GM18909 (cell line): ENCODE data around the gene CORO7.
A peak's percentile ranks its signal among the peaks of the same experiment; 100 is the strongest.

Experiments
- ATAC-seq: cut with Tn5 transposase; IDR thresholded peaks from one replicate; pipeline ENCODE4 v1.9.1; 2021; ENCODE audit warnings: mild to moderate bottlenecking; ENCODE audit not compliant: unreplicated experiment, poor library complexity

CORO7 gene

DNA sequence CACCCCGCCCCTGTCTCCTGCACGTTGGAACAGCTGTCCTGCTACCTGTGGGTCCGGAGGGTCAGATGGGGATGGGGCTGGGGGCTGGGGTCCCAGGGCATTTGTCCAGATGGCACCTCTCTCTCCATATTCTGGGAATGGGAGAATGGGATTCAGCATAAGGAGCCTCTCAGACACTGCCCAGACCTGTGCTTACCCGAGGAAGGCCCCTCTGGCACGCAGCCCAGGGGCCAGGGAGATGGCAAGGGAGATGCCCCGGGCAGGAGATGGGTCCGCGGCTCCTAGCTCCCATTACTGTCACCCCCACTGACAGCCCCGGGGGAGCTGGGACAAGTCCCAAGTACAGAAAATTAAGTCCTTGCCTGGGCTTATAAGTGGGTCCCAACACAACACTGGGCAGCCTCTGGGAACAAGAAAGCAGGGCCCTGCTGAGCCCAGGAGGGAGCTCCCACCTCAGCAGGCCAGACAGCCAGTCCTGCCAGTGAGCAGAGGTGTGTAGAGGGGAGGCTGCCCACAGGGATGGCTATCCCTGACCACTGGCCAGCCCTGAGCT is 43.0 kb downstream of the CORO7 start:
- no peak for ATAC-seq

DNA sequence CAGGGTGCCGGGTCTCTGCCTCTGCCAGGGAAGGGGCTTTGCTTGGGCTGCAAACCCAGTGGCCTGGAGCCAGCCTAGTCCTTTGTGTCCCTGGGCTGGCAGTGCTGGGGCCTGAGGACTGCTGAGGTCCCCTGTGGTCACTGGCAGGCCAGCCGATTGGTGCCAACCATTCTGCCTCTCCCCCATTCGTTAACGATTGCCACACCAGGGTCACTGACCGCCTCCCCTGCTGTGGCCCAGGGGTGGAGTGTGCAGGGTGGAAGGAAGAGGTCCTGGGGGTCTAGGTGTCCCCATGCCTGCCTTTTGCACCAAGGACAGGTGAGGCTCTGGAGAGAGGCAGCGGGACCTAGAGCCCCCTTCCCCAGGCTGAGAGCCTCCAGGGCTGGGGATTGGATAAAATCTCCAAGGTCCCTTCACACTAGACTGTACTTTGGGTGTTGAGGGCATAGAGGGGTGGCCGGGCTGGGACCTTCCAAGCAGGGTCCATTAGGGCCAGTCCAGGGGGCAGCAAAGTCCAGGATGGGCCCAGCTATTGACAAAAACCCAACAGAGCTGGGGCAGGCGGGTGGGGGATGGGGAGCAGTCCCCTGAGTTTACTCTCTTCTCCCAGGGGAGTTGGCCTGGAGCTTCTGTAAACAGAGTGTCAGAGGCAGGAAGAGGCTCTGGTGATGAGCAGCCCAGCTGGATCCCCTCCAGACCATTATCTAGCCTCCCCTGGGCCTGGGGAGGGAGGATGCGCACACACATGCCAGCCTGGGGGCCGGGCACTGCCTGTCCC is 43.6 kb downstream of the CORO7 start:
- no peak for ATAC-seq

DNA sequence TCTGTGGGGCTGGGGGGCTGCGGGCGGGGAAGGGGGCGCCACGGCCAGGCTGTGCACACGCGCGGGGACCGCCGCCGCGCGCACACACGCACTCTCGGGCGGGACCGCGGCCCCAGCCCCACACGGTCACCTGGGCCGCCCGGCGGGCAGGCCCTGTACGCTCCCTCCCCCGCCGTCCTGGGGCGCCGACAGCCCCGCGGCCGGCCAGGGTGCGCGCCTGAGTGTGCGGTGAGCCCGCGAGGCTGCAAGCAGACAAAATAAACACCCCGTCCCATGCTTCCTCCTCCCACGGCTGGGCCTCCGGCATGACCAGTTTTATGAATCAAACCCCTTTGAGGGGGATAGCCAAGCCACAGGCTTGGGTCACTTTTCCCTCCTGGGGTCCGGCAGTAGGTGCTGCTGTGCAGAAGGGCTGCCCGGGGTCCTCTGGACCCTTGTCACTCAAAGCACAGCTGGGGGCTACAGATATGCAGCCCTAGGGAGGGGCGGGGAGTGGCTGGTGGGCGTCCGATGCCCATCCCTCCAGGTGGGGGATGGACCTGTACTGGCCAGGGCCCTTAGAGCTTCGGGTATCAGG is 44.3 kb downstream of the CORO7 start:
- peak; percentile 31 for ATAC-seq

DNA sequence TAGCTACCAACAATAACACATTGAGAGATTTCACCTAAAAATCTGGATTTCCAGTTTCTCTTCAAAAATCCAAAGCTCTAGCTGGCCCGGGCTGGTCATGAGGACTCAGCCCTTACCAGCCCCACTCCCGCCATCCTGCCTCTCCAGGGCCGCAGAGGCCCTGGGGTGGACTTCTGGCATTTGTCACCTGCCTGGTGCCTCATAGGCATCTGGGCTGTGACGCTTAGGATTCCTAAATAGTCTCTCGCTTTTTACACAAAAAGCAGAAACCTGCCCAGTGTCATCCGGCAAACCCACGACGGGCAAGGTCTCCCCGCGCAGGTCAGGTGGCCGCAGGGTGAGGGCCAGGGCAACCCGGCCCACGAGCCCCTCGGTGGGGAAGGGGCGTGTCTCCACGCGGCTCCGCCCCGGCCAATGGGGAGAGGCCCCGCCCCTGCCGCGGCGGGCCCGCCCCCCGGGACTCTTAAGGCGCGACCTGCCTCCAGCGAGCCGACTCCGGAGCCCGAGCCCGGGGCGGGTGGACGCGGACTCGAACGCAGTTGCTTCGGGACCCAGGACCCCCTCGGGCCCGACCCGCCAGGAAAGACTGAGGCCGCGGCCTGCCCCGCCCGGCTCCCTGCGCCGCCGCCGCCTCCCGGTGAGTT is 44.9 kb downstream of the CORO7 start, which contains the start of gene VASN:
Gene VASN, plus strand, starts transcription at position 492 of the 644 bp plus-strand sequence. CDS start 9,030 bp downstream, outside the sequence.
- peak; percentile 55 for ATAC-seq

DNA sequence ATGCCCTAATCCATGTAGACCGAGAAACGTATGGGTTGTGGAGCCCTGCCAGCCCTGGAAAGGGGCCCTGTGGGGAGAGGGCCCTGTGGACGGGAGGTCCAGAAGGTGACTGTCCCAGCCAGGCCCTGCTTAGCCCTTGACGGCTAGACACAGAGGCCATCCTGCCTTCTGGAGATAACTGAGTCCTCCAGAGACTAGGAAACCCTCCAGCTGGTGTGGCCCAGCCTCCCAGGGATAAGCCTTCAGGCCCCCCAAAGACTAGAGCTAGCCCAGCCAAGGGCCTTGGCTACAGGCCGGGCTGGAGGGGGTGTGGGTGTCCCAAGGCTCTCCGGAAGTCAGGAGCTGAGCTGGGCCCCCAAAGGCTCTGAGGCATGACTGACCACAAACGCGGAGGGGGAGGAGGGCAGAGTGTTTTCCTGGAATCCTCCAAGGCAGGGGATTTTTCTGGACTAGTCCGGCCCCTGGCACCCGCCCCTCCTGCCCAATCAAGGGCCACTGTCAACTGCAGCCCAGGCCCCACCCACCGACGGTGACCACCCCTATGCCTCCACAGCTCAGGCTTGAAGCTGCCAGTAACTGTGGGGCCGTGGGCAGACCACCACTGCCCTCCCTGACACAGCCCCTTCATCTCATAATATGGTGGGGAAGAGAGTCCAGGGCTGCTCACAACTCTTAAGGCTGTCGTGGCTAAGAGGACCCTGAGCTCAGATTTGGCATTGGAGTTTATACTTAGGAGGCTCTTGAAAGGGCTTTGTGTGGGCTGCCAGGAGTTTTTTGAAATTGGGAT is 45.6 kb downstream of the CORO7 start:
- no peak for ATAC-seq

DNA sequence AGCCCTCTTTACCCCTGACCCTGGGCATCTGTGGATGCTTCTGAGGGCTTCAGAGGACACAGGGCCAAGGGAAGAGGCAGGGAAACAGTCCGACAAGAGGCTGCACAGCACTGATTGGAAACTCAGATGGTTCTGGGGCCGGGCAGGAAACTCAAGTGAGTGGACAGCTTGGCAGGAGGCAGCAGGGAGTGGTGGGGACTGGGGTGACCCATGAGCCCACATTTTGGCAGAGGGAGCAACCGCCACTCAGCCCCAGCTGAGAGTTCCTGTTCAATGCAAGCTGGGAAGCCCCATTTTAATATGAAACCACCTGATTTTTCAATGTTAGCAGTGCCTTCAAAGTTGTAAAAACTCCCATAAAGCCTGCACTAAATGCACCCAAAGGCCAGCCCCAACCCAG is 46.2 kb downstream of the CORO7 start:
- no peak for ATAC-seq

DNA sequence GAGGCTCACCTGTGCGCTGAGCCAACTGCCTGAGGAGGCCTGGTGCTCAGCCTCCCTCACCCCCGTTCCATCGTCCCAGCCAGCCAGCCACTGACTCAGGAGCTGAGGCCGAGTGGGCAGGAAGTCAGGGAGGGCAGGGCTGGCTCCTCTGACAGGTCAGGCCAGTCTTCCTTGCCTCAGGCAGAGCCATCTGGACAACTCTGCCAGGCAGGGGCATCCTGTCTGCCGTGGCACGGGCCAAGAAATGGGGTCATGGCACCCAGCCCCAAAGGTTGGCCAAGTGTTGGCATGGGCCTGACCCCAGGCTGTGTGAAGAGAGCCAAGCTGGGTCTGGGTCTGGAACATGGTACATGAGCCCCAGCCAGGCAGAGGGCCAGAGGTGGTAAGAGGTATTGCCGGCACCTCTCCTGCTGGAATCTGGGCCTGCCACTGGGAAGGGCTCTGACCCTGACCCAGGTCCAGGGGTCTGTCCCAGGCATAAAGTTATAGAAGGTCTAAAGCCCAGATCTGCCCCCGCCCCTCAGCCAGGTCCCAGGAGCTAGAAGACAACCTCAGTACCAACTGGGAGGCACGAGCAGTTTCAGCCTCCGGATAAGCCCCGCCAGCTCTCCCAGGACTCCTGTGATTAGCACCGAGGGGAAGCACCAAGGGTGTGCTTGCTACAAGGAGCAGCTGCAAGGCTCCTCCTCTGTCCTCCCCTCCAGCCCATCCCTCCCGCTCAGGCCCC is 47.2 kb downstream of the CORO7 start:
- ATAC-seq: no peak

DNA sequence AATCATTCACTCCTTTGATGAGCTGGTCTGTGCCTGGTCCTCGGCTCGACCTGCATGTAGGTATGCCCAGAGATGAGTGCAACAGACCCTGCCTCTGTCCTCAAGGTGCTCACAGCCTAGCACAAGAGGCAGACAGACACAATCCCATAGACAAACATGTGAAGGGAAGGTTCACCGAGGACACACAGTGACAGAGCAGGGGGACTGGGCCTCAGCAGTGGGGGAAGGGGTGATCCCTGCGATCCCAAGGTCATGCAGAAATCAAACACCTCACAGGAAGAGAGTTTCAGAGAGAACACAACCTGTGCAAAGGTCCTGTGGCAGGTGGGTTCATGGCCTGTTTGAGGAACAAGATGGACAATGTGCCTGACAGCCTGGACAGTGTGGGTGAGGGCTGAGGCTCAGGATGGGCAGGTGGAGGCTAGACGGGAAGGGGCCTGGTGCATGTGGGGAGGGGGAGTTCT is 49.0 kb downstream of the CORO7 start:
- no peak for ATAC-seq

DNA sequence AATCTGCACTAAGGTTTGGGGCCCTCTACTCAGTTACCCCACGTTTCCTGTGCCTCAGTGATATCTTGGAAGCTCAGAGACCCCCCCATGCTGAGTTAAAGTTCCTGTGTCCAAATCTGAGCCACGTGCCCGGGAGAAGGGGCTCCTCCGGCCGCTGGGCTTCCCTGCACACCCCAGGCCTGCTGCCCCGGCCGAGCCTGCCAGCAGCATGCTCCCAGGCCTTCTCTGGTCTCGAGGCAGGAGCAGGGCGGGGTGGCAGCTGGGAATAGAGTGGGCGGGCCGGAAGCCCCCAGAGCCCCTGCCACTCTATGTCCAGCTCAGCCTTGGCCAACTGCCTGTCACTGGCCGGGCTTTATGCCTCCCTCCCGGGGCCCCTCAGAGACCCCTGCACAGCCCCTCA is 50.4 kb downstream of the CORO7 start:
- no peak for ATAC-seq

DNA sequence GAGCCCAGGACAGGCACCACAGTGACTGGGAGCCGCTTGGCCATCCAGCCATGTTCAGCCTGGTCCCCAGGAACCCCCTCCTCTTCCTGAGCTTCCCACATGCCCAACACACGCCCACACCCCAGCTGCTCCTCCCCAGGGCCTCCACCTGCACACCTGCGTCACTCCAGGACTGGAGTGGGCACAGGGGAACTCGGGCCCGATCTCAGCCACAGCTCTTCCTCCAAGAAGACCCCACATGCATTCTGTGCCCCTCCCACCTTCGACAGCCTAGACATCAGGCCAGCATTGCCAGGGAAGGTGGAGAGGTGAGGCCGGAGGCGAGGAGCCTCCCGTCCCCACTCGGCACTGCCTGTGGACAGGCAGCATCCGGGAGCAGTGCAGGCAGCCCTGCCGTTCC is 50.8 kb downstream of the CORO7 start:
- ATAC-seq: no peak

DNA sequence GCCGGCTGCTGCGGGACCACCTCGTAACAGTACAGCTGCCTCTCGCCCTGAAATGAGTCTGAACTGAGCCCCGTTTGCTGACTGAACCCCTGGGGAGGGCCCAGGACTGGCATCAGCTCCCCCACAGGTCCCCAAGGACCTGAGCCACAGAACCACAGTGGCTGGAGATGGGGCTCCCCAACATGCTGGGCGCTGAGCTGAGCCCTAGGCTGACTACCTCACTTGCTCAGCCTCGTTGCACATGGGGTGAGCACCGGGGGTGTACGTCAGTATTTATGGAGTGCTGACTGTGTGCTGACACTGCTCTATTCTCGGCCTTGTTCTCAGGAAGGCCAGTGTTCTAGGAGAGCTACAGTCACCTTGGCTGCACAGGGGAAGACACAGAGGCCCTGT is 51.4 kb downstream of the CORO7 start:
- peak; percentile 67 for ATAC-seq

DNA sequence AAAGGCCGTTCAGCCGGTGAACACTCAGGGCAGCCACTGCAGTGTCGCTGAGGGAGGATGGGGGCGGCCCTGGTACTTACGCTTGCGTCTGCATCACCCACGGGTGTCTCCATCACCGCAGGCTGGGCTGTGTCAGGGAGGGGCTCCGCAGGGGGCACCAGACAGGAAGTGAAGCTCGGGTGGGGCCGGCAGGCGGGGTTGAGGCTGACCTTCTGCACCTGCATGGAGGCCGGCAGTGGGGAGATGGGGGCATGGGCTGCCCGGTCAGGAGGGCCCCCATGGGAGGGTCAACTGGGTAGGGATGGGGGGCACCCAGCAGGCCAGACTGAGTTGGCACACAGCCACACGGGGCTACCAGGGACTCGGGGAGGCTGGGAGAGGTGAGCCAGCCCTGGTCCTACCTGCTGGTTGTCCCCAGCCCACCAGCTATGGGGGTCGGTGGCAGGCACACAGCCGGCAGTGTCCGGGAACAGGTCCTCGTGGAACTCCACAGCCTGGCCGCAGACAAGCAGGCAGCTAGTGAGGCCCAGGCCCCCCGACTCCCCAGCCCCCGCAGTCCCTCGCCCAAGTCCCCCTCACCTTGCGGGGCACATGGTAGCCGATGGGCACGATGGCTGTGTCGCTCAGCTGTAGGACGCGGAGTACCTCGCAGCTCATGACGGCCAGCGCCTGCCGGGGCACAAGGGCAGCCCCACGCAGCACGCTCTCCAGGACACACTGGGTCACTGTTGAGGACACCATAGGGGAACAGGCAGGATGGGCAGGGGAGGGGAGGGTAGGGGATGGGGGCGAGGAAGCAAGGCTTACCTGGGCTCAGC is 52.0 kb downstream of the CORO7 start:
- peak; percentile 16 for ATAC-seq

DNA sequence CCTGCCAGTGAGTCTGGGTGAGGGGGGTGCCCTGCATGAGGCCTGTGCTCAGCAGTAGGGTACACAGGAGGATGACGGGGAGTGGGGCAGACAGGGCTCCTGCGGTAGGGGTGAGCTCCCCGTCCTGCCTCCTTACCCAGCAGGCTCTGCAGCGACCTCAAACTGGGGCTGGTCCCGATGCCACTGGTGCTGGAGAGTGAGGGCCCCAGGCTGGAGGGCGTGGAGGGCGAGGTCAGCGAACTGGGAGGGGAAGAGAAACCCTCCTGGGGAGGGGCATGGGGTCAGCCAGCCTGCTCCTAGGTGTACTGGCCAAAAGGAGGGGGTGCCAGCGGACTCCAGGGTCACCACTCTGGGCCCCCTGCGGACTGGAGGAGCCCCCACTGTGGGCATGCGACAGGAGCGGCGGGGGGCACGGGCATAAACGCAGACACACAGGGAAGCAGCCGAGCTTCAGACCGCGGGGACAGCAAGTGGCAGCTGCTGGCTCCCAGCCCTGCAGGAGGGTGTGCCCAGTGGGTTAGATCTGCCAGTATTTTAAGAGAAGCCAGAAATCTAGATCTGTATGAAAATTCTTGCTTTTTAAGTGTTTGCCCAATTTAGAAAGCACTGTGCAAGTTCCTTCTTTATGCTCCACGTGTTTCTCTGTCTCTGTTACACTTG is 53.8 kb downstream of the CORO7 start:
- ATAC-seq: no peak

DNA sequence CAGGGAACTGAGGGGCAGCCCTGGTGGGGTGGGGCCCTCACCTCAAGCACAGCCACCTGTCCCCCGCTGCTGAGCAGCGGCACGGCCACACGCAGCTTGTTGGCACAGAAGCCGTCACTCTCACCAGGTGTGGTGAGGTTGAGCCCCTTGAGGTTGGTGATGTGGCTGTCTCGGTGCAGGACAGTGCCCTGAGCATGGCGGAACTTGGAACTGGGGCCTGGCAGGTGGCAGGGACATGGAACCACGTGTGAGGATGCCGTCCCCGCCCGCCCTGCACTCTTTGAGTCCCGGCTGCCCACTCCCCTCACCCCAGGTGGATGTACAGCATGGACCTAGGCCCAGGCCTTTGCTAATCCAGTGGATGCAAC is 54.5 kb downstream of the CORO7 start:
- no peak for ATAC-seq

DNA sequence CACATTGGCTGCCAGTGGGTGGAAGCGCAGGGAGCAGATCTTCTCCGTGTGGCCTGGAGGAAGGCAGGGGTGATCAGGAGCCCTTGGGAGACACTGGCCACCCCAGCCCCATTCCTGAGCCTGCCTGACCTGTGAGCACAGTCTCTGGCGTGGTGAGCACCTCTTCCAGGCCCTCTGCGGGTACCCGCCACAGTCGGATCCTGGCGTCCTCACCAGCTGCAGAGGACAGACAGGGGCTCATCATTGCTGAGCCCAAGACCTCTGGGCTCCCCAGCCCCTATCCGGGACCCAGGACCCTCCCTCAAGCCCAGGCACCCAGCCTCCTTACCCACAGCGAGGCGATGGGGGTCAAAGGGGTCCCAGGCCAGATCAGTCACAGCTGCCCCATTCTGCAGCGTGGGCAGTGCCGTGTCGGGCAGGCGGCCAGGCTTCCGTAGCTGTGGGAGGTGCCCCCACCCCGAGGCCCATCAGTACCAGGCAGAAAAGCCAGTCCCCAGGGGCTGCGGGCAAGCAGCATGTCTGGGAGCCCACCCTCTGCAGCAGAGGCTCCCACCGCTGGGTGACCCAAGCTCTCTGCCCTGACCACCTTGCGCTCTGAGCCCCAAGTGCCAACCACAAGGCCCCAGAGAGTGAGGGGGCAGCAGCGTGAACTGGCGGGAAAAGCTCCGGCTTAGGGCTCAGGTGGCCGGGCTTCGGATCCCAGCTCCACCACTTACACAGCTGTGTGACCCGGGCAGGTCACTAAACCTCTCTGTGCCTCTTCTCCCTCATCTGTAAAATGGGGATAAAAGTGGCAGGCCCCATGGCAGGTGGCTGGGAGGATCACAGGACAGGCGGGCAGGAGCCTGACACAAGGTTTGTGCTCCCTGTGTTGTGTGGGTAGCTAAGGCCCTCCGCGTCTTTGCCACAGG is 55.1 kb downstream of the CORO7 start:
- ATAC-seq: no peak

DNA sequence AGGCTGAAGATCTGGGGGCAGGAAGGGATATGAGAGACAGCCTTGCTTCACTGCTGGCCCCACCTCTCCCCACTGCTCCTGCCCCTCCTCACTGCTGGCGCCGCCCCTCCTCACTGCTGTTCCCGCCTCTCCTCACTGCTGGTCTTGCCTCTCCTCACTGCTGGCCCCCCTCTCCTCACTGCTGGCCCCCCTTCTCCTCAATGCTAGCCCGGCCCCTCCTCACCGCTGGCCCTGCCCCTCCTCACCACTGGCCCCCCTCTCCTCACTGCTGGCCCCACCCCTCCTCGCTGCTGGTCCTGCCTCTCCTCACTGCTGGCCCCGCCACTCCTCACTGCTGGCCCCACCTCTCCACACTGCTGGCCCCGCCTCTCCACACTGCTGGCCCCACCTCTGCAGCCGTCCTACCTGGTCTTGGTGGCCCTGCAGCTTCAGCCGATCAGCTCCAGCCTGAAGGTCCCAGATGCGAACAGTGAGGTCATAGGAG is 55.8 kb downstream of the CORO7 start:
- ATAC-seq: no peak

DNA sequence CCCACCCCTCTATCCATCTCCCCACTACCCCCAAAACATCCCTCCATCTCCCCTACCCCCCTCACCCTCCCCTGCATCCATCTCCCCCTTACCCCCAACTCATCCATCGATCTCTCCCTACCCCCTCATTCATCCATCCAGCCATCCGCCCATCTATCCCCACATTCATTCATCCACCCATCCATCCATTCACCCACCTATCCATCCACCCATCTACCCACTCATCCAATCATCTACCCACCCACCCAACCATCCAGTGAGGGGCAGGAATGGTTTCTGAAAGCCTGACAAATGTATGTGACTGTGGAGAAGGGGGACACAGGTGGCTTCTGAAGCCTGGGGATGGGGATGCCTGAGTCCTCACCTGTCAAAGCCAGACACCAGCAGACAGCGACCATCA is 56.5 kb downstream of the CORO7 start:
- no peak for ATAC-seq
